ENCODE measurements around the gene SLC51A. TPM values are rescaled to one million over a fixed set of nuclear protein-coding genes. Genes with fewer than 3 reads are reported as not detected.

SLC51A gene
- total and polyA plus RNA-seq, 2 of the 13 experiments (the other 11 are each of a cell fraction or from before 2014, with no cell fraction given): 4.3 to 48.8 TPM

- TF ChIP-seq ARID5B (CRISPR knock-in tag; IDR thresholded peaks at IDR 0.05): peak; percentile 97
- peak; percentile 45; the same call in 1 of the 2 replicates for TF ChIP-seq KAT7 (CRISPR knock-in tag; IDR thresholded peaks at IDR 0.05; ENCODE audit: borderline replicate concordance)
- TF ChIP-seq, protein P1, sequence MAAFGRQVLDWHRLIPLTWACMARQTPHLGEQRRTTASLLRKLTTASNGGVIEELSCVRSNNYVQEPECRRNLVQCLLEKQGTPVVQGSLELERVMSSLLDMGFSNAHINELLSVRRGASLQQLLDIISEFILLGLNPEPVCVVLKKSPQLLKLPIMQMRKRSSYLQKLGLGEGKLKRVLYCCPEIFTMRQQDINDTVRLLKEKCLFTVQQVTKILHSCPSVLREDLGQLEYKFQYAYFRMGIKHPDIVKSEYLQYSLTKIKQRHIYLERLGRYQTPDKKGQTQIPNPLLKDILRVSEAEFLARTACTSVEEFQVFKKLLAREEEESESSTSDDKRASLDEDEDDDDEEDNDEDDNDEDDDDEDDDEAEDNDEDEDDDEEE (CRISPR knock-in tag; IDR thresholded peaks at IDR 0.05): no peak
- TF ChIP-seq AKNA (CRISPR knock-in tag; IDR thresholded peaks at IDR 0.05; ENCODE audit: borderline replicate concordance): no peak
- TF ChIP-seq ZSCAN21 (CRISPR knock-in tag; IDR thresholded peaks at IDR 0.05; ENCODE audit: borderline replicate concordance): no peak; the same call in 1 of the 2 replicates
- peak; percentile 77 for TF ChIP-seq ELF3 (CRISPR knock-in tag; IDR thresholded peaks at IDR 0.05)
- no peak for TF ChIP-seq ELK4 (CRISPR knock-in tag; IDR thresholded peaks at IDR 0.05; ENCODE audit: borderline replicate concordance)
- peak; percentile 44 for TF ChIP-seq TEAD3 (CRISPR knock-in tag; optimal IDR thresholded peaks at IDR 0.05; ENCODE audit: borderline replicate concordance)
- TF ChIP-seq CCDC6 (CRISPR knock-in tag; IDR thresholded peaks at IDR 0.05): no peak
- TF ChIP-seq ERF (CRISPR knock-in tag; IDR thresholded peaks at IDR 0.05): peak; percentile 81
- peak; percentile 92 for TF ChIP-seq PHF21A (CRISPR knock-in tag; IDR thresholded peaks at IDR 0.05)
- TF ChIP-seq HNF4G (IDR thresholded peaks at IDR 0.05; ENCODE audit: borderline replicate concordance, low read depth, low read length): peak; percentile 89
- TF ChIP-seq HNF4G (CRISPR knock-in tag; IDR thresholded peaks at IDR 0.05; ENCODE audit: borderline replicate concordance, low read depth): peak; percentile 95
- TF ChIP-seq ZEB1 (IDR thresholded peaks at IDR 0.05; ENCODE audit: insufficient replicate concordance, low read depth): peak; percentile 55
- peak; percentile 41; the same call in 1 of the 2 replicates for TF ChIP-seq MIER2 (CRISPR knock-in tag; IDR thresholded peaks at IDR 0.05)
- TF ChIP-seq, protein P2, sequence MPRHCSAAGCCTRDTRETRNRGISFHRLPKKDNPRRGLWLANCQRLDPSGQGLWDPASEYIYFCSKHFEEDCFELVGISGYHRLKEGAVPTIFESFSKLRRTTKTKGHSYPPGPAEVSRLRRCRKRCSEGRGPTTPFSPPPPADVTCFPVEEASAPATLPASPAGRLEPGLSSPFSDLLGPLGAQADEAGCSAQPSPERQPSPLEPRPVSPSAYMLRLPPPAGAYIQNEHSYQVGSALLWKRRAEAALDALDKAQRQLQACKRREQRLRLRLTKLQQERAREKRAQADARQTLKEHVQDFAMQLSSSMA (CRISPR knock-in tag; IDR thresholded peaks at IDR 0.05): 0 out of 2 replicates have a peak, but pooled peaks have one; percentile 9
Measured at GRCh38 chr3:196214783-196215441, 1.4 kb upstream of the SLC51A start (continued).
